ENCODE data around the gene RTF2. TPM values are rescaled to one million over a fixed set of nuclear protein-coding genes. Genes with fewer than 3 reads are reported as not detected.

The RTF2 gene
- total RNA-seq, 5 donors from 2014 or later (not counting 1 experiment from before 2014, with no cell fraction given): 55.8 to 69.7 (median 64.8) TPM

DNA sequence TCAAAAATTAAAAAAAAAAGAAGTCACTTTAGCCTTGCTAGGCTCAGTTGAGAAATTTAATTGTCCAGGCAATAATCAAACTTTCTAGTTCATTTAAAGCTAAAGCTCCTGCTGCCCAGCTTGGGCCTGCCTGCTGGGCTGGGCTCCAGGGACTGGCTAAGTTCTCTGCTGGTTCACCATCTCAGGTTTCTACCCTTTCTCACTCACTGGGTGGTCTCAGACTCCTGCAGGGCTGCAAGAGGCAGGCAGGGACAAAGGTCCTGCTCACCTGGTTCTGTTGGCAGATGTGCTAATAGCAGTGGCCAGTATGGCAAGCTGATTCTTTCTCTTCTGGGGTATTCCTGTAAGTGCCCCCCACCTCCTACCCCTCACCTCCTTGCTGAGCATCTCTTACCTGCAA is 21.2 kb upstream of the RTF2 start:
- peaks cover 9 to 17% (median 9%) of the 10 kb centered on the region in 3 donors for H3K4me1 Mint-ChIP-seq
- H3K4me3 ChIP-seq (ENCODE audit: control insufficient read depth in 1 of 2, extremely low read depth in 1 of 2, low read length in 1 of 2): no peak overlapping the region
- CTCF ChIA-PET: interaction anchor here in 1 of 2 donors (0.7 kb wide), 1 partner anchor 61 kb away, joined by 3 read pairs; no protein-coding TSS in a partner anchor
- no peaks in the 10 kb centered on the region for H3K27me3 Mint-ChIP-seq
- peaks cover 43% of the 10 kb centered on the region for H3K36me3 Mint-ChIP-seq
- ATAC-seq (replicated peaks in 1 of 4) (no peak), DNase-seq (no peak)
- H3K4me3 Mint-ChIP-seq: no peak overlapping the region
- POLR2A ChIA-PET: no interaction called here
- peaks cover 5 to 15% of the 10 kb centered on the region in 2 donors for H3K36me3 ChIP-seq (ENCODE audit: control insufficient read depth in 2 of 2, extremely low read depth in 1 of 2, insufficient read depth in 1 of 2, low read length in 1 of 2)
- H3K27me3 ChIP-seq (replicated peaks in 1 of 2; ENCODE audit: control insufficient read depth in 2 of 2, extremely low read depth in 1 of 2, insufficient read depth in 2 of 2, low read length in 1 of 2): no peaks in the 10 kb centered on the region
- no peaks in the 10 kb centered on the region for H3K9me3 ChIP-seq
- H3K27ac Mint-ChIP-seq: no peak overlapping the region
- no peaks in the 10 kb centered on the region for H3K9me3 Mint-ChIP-seq
- H3K27ac ChIP-seq (ENCODE audit: low read length): no peak overlapping the region
- peaks cover 3 to 11% of the 10 kb centered on the region in 2 experiments for H3K4me1 ChIP-seq (ENCODE audit: control insufficient read depth in 1 of 2, extremely low read depth in 1 of 2, insufficient read depth in 2 of 2, low read length in 2 of 2)

GRCh38 chr20:56449459-56449858 is 19.0 kb upstream of the RTF2 start:
- H3K4me3 Mint-ChIP-seq: no peak overlapping the region
- Histone ChIP-seq H3K4me3 (ENCODE audit: control insufficient read depth in 1 of 2, extremely low read depth in 1 of 2, low read length in 1 of 2) (no peak overlapping the region), H3K27me3 (replicated peaks in 1 of 2; ENCODE audit: control insufficient read depth in 2 of 2, extremely low read depth in 1 of 2, insufficient read depth in 2 of 2, low read length in 1 of 2) (no peaks in the 10 kb centered on the region), H3K4me1 (ENCODE audit: control insufficient read depth in 1 of 2, extremely low read depth in 1 of 2, insufficient read depth in 2 of 2, low read length in 2 of 2) (peaks cover 0 to 4% of the 10 kb centered on the region in 2 experiments), H3K9me3 (no peaks in the 10 kb centered on the region), H3K36me3 (ENCODE audit: control insufficient read depth in 2 of 2, extremely low read depth in 1 of 2, insufficient read depth in 1 of 2, low read length in 1 of 2) (peaks cover 5 to 26% of the 10 kb centered on the region in 2 donors), H3K27ac (ENCODE audit: low read length) (no peak overlapping the region)
- no peaks in the 10 kb centered on the region for H3K27me3 Mint-ChIP-seq
- H3K4me1 Mint-ChIP-seq: peaks cover 0 to 21% (median 3%) of the 10 kb centered on the region in 3 donors
- peaks cover 50% of the 10 kb centered on the region for H3K36me3 Mint-ChIP-seq
- WGBS (ENCODE audit: insufficient coverage): no CpG with 5 or more reads among the region's 5 CpGs
- H3K9me3 Mint-ChIP-seq: no peaks in the 10 kb centered on the region
- ATAC-seq (replicated peaks in 1 of 4): no peak
- no peak overlapping the region for H3K27ac Mint-ChIP-seq
- ChIA-PET POLR2A (no interaction called here), CTCF (no interaction called here)
- no peak for DNase-seq

DNA sequence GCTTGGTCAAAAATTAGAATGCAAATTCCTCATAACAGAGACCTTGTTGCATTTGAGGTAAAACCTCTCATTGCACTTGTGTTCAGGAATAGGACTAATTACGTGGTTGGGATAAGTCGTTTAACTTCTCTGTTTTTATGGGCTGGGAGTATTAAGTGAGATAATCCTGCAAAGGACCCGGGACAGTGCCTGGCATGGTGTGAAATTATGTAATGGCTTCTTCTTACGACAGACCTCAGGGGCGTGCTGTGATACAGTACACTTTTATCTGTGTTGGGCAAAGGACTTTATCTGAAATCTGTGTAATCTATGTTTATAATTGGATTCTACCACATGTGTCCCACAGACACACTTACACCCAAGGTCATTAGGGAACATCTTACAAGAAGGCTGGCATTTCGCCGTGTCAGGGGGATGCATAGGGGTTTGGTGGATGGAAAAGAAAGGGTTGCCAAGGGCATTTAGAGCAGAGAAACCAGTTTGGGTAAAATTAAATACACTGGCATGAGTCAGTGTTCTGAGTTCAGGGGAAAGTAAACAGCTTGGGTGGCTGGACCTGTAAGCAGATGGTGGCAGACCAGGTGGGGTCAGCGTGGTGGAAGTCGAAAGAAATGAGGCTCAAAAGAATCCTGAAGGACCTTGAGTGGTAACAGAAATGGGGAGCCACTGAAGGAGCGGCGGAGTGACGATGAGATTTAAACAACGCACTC is 17.2 kb upstream of the RTF2 start:
- Histone ChIP-seq H3K4me3 (ENCODE audit: control insufficient read depth in 1 of 2, extremely low read depth in 1 of 2, low read length in 1 of 2) (no peak overlapping the region), H3K27ac (ENCODE audit: low read length) (no peak overlapping the region), H3K4me1 (ENCODE audit: control insufficient read depth in 1 of 2, extremely low read depth in 1 of 2, insufficient read depth in 2 of 2, low read length in 2 of 2) (peaks cover 0 to 4% of the 10 kb centered on the region in 2 experiments), H3K9me3 (no peaks in the 10 kb centered on the region), H3K36me3 (ENCODE audit: control insufficient read depth in 2 of 2, extremely low read depth in 1 of 2, insufficient read depth in 1 of 2, low read length in 1 of 2) (peaks cover 0 to 22% of the 10 kb centered on the region in 2 donors), H3K27me3 (replicated peaks in 1 of 2; ENCODE audit: control insufficient read depth in 2 of 2, extremely low read depth in 1 of 2, insufficient read depth in 2 of 2, low read length in 1 of 2) (no peaks in the 10 kb centered on the region)
- Mint-ChIP-seq H3K4me1 (peaks cover 0 to 27% (median 10%) of the 10 kb centered on the region in 3 donors), H3K27me3 (no peaks in the 10 kb centered on the region), H3K27ac (peak overlapping the region in 1 of 2 donors; percentile 0), H3K36me3 (peaks cover 49% of the 10 kb centered on the region), H3K9me3 (no peaks in the 10 kb centered on the region), H3K4me3 (no peak overlapping the region)
- CTCF ChIA-PET: no interaction called here
- ATAC-seq (replicated peaks in 1 of 4) (no peak), DNase-seq (no peak)
- POLR2A ChIA-PET: no interaction called here
- WGBS (ENCODE audit: insufficient coverage): 92% methylated on average over 11 of the region's 13 CpGs

DNA sequence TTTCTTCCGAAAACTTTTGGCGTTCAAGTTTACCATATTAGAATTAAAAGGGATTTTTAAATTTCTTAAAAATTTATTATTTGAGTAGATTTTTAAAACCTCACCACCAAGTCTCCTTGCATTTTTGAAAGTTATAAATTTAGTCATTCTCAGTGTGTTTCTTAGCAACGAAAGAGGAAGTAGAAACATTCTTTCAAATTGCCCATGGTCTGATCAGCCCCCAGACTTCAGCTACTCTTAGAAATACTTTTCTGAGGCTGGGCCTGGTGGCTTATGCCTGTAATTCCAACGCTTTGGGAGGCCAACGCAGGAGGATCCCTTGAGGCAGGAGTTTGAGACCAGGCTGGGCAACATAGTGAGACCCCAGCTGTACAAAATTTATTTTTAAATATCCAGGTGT is 15.1 kb upstream of the RTF2 start:
- DNase-seq (no peak), ATAC-seq (replicated peaks in 1 of 4) (no peak)
- Mint-ChIP-seq H3K4me3 (no peak overlapping the region), H3K27ac (no peak overlapping the region), H3K36me3 (peaks cover 52% of the 10 kb centered on the region), H3K27me3 (no peaks in the 10 kb centered on the region), H3K9me3 (no peaks in the 10 kb centered on the region), H3K4me1 (peaks cover 0 to 27% (median 10%) of the 10 kb centered on the region in 3 donors)
- Histone ChIP-seq H3K36me3 (ENCODE audit: control insufficient read depth in 2 of 2, extremely low read depth in 1 of 2, insufficient read depth in 1 of 2, low read length in 1 of 2) (peaks cover 0 to 17% of the 10 kb centered on the region in 2 donors), H3K27ac (ENCODE audit: low read length) (no peak overlapping the region), H3K4me1 (ENCODE audit: control insufficient read depth in 1 of 2, extremely low read depth in 1 of 2, insufficient read depth in 2 of 2, low read length in 2 of 2) (peaks cover 0 to 4% of the 10 kb centered on the region in 2 experiments), H3K27me3 (replicated peaks in 1 of 2; ENCODE audit: control insufficient read depth in 2 of 2, extremely low read depth in 1 of 2, insufficient read depth in 2 of 2, low read length in 1 of 2) (no peaks in the 10 kb centered on the region), H3K4me3 (ENCODE audit: control insufficient read depth in 1 of 2, extremely low read depth in 1 of 2, low read length in 1 of 2) (no peak overlapping the region), H3K9me3 (no peaks in the 10 kb centered on the region)
- WGBS (ENCODE audit: insufficient coverage): no CpG with 5 or more reads among the region's 5 CpGs
- CTCF ChIA-PET: no interaction called here
- POLR2A ChIA-PET: no interaction called here

- Histone ChIP-seq H3K9me3 (no peaks in the 10 kb centered on the region), H3K27ac (ENCODE audit: low read length) (no peak overlapping the region), H3K4me1 (ENCODE audit: control insufficient read depth in 1 of 2, extremely low read depth in 1 of 2, insufficient read depth in 2 of 2, low read length in 2 of 2) (peaks cover 0 to 4% of the 10 kb centered on the region in 2 experiments), H3K4me3 (ENCODE audit: control insufficient read depth in 1 of 2, extremely low read depth in 1 of 2, low read length in 1 of 2) (no peak overlapping the region), H3K36me3 (ENCODE audit: control insufficient read depth in 2 of 2, extremely low read depth in 1 of 2, insufficient read depth in 1 of 2, low read length in 1 of 2) (peaks cover 5 to 22% of the 10 kb centered on the region in 2 donors), H3K27me3 (replicated peaks in 1 of 2; ENCODE audit: control insufficient read depth in 2 of 2, extremely low read depth in 1 of 2, insufficient read depth in 2 of 2, low read length in 1 of 2) (no peaks in the 10 kb centered on the region)
- Mint-ChIP-seq H3K27me3 (no peaks in the 10 kb centered on the region), H3K4me3 (no peak overlapping the region), H3K27ac (peak overlapping the region; percentile 76 to 84), H3K9me3 (no peaks in the 10 kb centered on the region), H3K36me3 (peaks cover 53% of the 10 kb centered on the region), H3K4me1 (peaks cover 7 to 29% (median 14%) of the 10 kb centered on the region in 3 donors)
- WGBS (ENCODE audit: insufficient coverage): 53% methylated on average over 6 of the region's 7 CpGs
- ChIA-PET POLR2A (interaction anchor here in 1 of 2 donors (0.5 kb wide), 1 partner anchor 970 kb away, joined by 8 read pairs; no protein-coding TSS in a partner anchor), CTCF (no interaction called here)
- ATAC-seq (replicated peaks in 1 of 4): no peak
- no peak for DNase-seq
Observed at GRCh38 chr20:56454754-56455153, 13.7 kb upstream of the RTF2 start.

DNA sequence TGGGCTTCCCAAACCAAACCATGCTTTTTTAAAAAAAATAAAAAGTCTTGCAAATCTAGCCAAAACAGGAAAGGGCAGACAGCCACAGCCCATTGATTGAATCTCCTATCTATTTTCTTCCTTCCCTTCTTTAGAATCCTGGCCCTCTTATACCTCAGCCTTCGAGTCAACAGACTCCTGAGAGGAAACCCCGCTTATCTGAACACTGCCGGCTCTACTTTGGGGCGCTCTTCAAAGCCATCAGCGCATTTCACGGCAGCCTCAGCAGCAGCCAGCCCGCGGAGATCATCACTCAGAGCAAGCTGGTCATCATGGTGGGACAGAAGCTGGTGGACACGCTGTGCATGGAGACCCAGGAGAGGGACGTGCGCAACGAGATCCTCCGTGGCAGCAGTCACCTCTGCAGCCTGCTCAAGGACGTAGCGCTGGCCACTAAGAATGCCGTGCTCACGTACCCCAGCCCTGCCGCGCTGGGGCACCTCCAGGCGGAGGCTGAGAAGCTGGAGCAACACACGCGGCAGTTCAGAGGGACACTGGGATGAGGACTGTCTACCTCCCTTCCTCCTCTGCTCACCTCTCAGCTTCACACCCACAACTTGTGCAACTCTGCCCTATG is 10.1 kb upstream of the RTF2 start:
- no peak overlapping the region for H3K27ac ChIP-seq (ENCODE audit: low read length)
- no peak for ATAC-seq (replicated peaks in 1 of 4)
- no peak overlapping the region for H3K4me3 ChIP-seq (ENCODE audit: control insufficient read depth in 1 of 2, extremely low read depth in 1 of 2, low read length in 1 of 2)
- peaks cover 5 to 14% of the 10 kb centered on the region in 2 donors for H3K36me3 ChIP-seq (ENCODE audit: control insufficient read depth in 2 of 2, extremely low read depth in 1 of 2, insufficient read depth in 1 of 2, low read length in 1 of 2)
- Mint-ChIP-seq H3K27ac (peak overlapping the region; percentile 58 to 73), H3K4me3 (no peak overlapping the region), H3K36me3 (peaks cover 34% of the 10 kb centered on the region), H3K27me3 (no peaks in the 10 kb centered on the region), H3K4me1 (peaks cover 22 to 50% (median 29%) of the 10 kb centered on the region in 3 donors), H3K9me3 (no peaks in the 10 kb centered on the region)
- POLR2A ChIA-PET: interaction anchor here in 1 of 2 donors (0.9 kb wide), 1 partner anchor 46 kb away, joined by 5 read pairs; the partner anchor contains the start of gene CASS4
- H3K4me1 ChIP-seq (ENCODE audit: control insufficient read depth in 1 of 2, extremely low read depth in 1 of 2, insufficient read depth in 2 of 2, low read length in 2 of 2): peaks cover 2 to 23% of the 10 kb centered on the region in 2 experiments
- WGBS (ENCODE audit: insufficient coverage): 93% methylated on average over 21 of the region's 22 CpGs
- CTCF ChIA-PET: no interaction called here
- no peak for DNase-seq
- H3K27me3 ChIP-seq (replicated peaks in 1 of 2; ENCODE audit: control insufficient read depth in 2 of 2, extremely low read depth in 1 of 2, insufficient read depth in 2 of 2, low read length in 1 of 2): no peaks in the 10 kb centered on the region
- no peaks in the 10 kb centered on the region for H3K9me3 ChIP-seq
